GM23248 (cell line): ENCODE data around the gene MGAT3. TPM values are rescaled to one million over a fixed set of nuclear protein-coding genes. Genes with fewer than 3 reads are reported as not detected.

Experiments used
- DNase-seq: peaks from one replicate; pipeline ENCODE4 v3.0.0-alpha.2; 2015
- H2AFZ ChIP-seq: fragments of 200-600 bp; sonication (generic); 2 replicates; pipeline ENCODE4 v1.6.1; 2016; ENCODE audit warnings: antibody characterized with exemption
- H3F3A ChIP-seq: fragments of 200-600 bp; sonication (generic); 2 replicates; pipeline ENCODE4 v1.6.1; 2016; ENCODE audit warnings: mild to moderate bottlenecking, antibody characterized with exemption, mixed run types; ENCODE audit not compliant: insufficient read depth
- H3K27ac ChIP-seq: fragments of 200-600 bp; sonication (generic); 2 replicates; pipeline ENCODE4 v1.5.1; 2016; ENCODE audit warnings: mild to moderate bottlenecking
- H3K27me3 ChIP-seq: fragments of 200-600 bp; sonication (generic); replicated peaks from 2 replicates; pipeline ENCODE4 v1.6.1; 2016; ENCODE audit warnings: mild to moderate bottlenecking; ENCODE audit not compliant: insufficient read depth
- H3K36me3 ChIP-seq: fragments of 200-600 bp; sonication (generic); 2 replicates; pipeline ENCODE4 v1.6.1; 2016; ENCODE audit warnings: low read depth, mild to moderate bottlenecking
- H3K4me1 ChIP-seq: fragments of 200-600 bp; sonication (generic); 2 replicates; pipeline ENCODE4 v1.6.1; 2016; ENCODE audit warnings: mild to moderate bottlenecking; ENCODE audit not compliant: insufficient read depth
- H3K4me2 ChIP-seq: fragments of 200-600 bp; sonication (generic); one replicate; pipeline ENCODE4 v1.6.1; 2016; ENCODE audit warnings: mild to moderate bottlenecking; ENCODE audit not compliant: unreplicated experiment
- H3K4me3 ChIP-seq: fragments of 200-600 bp; sonication (generic); 2 replicates; pipeline ENCODE4 v1.5.1; 2016; ENCODE audit warnings: mild to moderate bottlenecking
- H3K79me2 ChIP-seq: fragments of 200-600 bp; sonication (generic); 2 replicates; pipeline ENCODE4 v1.6.1; 2016; ENCODE audit warnings: mild to moderate bottlenecking; ENCODE audit not compliant: insufficient read depth
- H3K9ac ChIP-seq: fragments of 200-600 bp; sonication (generic); 2 replicates; pipeline ENCODE4 v1.6.1; 2016; ENCODE audit warnings: mild to moderate bottlenecking
- H3K9me2 ChIP-seq: fragments of 200-600 bp; sonication (generic); 2 replicates; pipeline ENCODE4 v1.6.1; 2016; ENCODE audit warnings: mixed run types, mild to moderate bottlenecking, moderate library complexity; ENCODE audit not compliant: insufficient read depth
- H3K9me3 ChIP-seq: fragments of 200-600 bp; sonication (generic); one replicate; pipeline ENCODE4 v1.6.1; 2017; ENCODE audit warnings: low read depth
- H4K20me1 ChIP-seq: fragments of 200-600 bp; sonication (generic); 2 replicates; pipeline ENCODE4 v1.6.0; 2016; ENCODE audit not compliant: insufficient read depth
- EZH2 ChIP-seq: fragments of 200-600 bp; sonication (generic); IDR thresholded peaks from 2 replicates; pipeline ENCODE4 v1.6.1; 2018; ENCODE audit warnings: antibody characterized with exemption, mild to moderate bottlenecking; ENCODE audit not compliant: insufficient read depth, poor library complexity, severe bottlenecking
- EZH2phosphoT487 ChIP-seq: fragments of 200-600 bp; sonication (generic); IDR thresholded peaks from 2 replicates; pipeline ENCODE4 v1.6.1; 2018; ENCODE audit warnings: antibody characterized with exemption, moderate library complexity, mild to moderate bottlenecking, low read depth; ENCODE audit not compliant: insufficient read depth
- WGBS, 2 experiments: methylation state at CpG; one replicate each; pipeline ENCODE4 v1.1.6; 2015 to 2017; ENCODE audit warnings: low lambda C conversion rate in 2 of 2, low coverage in 1 of 2; ENCODE audit errors: missing lambda C conversion rate in 2 of 2; 5-methylcytosine and 5-hydroxymethylcytosine counted together
- in situ Hi-C: fragments of 300-500 bp; cut with MboI; formaldehyde crosslinking; loops from 2 replicates; pipeline ENCODE4 v1.15.0; 2020
- polyA plus RNA-seq: library from polyadenylated mRNA; unstranded; fragments of >200 nt; fragmentation: Nextera tagmentation; extraction: Ambion mirVana; gene quantifications from 2 replicates; pipeline ENCODE4 v1.2.1, GENCODE V29; 2016
- total RNA-seq: library from RNA; depleted of rRNA; stranded (reverse); fragments of >200 nt; shearing (Covaris generic); gene quantifications from 2 replicates; pipeline ENCODE4 v1.2.3, GENCODE V29; 2014

MGAT3 gene
- total and polyA plus RNA-seq, 2 experiments from 2014 or later: not detected

GRCh38 chr22:39469326-39469680 is 12.5 kb downstream of the MGAT3 start:
- Histone ChIP-seq H3K36me3 (no peaks in the 10 kb centered on the region), H3F3A (no peaks in the 10 kb centered on the region), H3K79me2 (no peaks in the 10 kb centered on the region), H3K9me2 (no peaks in the 10 kb centered on the region), H3K4me3 (no peak overlapping the region), H3K9ac (no peak overlapping the region), H3K27ac (no peak overlapping the region), H3K4me2 (no peak overlapping the region), H3K4me1 (peaks cover 14% of the 10 kb centered on the region), H4K20me1 (no peaks in the 10 kb centered on the region), H3K9me3 (no peaks in the 10 kb centered on the region), H3K27me3 (no peaks in the 10 kb centered on the region), H2AFZ (no peak overlapping the region)
- 65 to 72% methylated on average over 6 of the region's 6 CpGs for WGBS, 2 experiments
- TF ChIP-seq EZH2phosphoT487: no peak
- no peak for TF ChIP-seq EZH2
- no peak for DNase-seq
- in situ Hi-C loops: no loop called here

- H2AFZ ChIP-seq: no peak overlapping the region
- H3K4me1 ChIP-seq: peaks cover 19% of the 10 kb centered on the region
- no peaks in the 10 kb centered on the region for H3K9me2 ChIP-seq
- TF ChIP-seq EZH2phosphoT487 (no peak), EZH2 (no peak)
- no peaks in the 10 kb centered on the region for H3K79me2 ChIP-seq
- no peak overlapping the region for H3K9ac ChIP-seq
- no peak overlapping the region for H3K4me3 ChIP-seq
- in situ Hi-C loops: no loop called here
- no peaks in the 10 kb centered on the region for H3K27me3 ChIP-seq
- no peaks in the 10 kb centered on the region for H3F3A ChIP-seq
- no peak overlapping the region for H3K27ac ChIP-seq
- no peak overlapping the region for H3K4me2 ChIP-seq
- DNase-seq: no peak
- H3K36me3 ChIP-seq: no peaks in the 10 kb centered on the region
- 71 to 72% methylated on average over 25 to 26 of the region's 26 CpGs for WGBS, 2 experiments
- H3K9me3 ChIP-seq: no peaks in the 10 kb centered on the region
- H4K20me1 ChIP-seq: no peaks in the 10 kb centered on the region
These were observed 13.1 kb downstream of the MGAT3 start for GRCh38 chr22:39469681-39470450.

- TF ChIP-seq EZH2: no peak
- no peak overlapping the region for H3K9ac ChIP-seq
- H3K4me1 ChIP-seq: peaks cover 20% of the 10 kb centered on the region
- no peak for DNase-seq
- no peaks in the 10 kb centered on the region for H3K9me3 ChIP-seq
- no peaks in the 10 kb centered on the region for H3K79me2 ChIP-seq
- no peaks in the 10 kb centered on the region for H3K36me3 ChIP-seq
- H3K27ac ChIP-seq: no peak overlapping the region
- H3K4me3 ChIP-seq: no peak overlapping the region
- WGBS, 2 experiments: 69 to 71% methylated on average over 16 of the region's 16 CpGs
- H3K27me3 ChIP-seq: no peaks in the 10 kb centered on the region
- in situ Hi-C loops: no loop called here
- no peaks in the 10 kb centered on the region for H3K9me2 ChIP-seq
- no peak overlapping the region for H3K4me2 ChIP-seq
- H4K20me1 ChIP-seq: no peaks in the 10 kb centered on the region
- H2AFZ ChIP-seq: no peak overlapping the region
- no peaks in the 10 kb centered on the region for H3F3A ChIP-seq
These were observed 13.9 kb downstream of the MGAT3 start for GRCh38 chr22:39470451-39471291.

GRCh38 chr22:39471381-39472141 is 14.7 kb downstream of the MGAT3 start:
- peak; percentile 48 for DNase-seq
- WGBS, 2 experiments: 51 to 56% methylated on average over 10 to 13 of the region's 13 CpGs
- peaks cover 20% of the 10 kb centered on the region for H3K4me1 ChIP-seq

More at GRCh38 chr22:39471381-39472141, 14.7 kb downstream of the MGAT3 start:
- H3K4me2 ChIP-seq: peak overlapping the region; percentile 18
- TF ChIP-seq EZH2phosphoT487 (no peak), EZH2 (no peak)
- no peaks in the 10 kb centered on the region for H3K9me3 ChIP-seq
- no peaks in the 10 kb centered on the region for H3K36me3 ChIP-seq
- no peaks in the 10 kb centered on the region for H4K20me1 ChIP-seq
- no peaks in the 10 kb centered on the region for H3F3A ChIP-seq
- H3K9me2 ChIP-seq: no peaks in the 10 kb centered on the region
- no peak overlapping the region for H3K9ac ChIP-seq
- in situ Hi-C loops: no loop called here
- H3K27ac ChIP-seq: no peak overlapping the region
- H3K27me3 ChIP-seq: no peaks in the 10 kb centered on the region
- H2AFZ ChIP-seq: no peak overlapping the region
- no peak overlapping the region for H3K4me3 ChIP-seq
- H3K79me2 ChIP-seq: no peaks in the 10 kb centered on the region
